Lower lobe of right lung (tissue), 2 donors: ENCODE results near the gene IREB2. TPM values are rescaled to one million over a fixed set of nuclear protein-coding genes. Genes with fewer than 3 reads are reported as not detected.
"Not testable (repeated sequence)": the region's sequence is repeated elsewhere in the genome, so short reads cannot be mapped to it uniquely, and the experiment has no call there.

Source experiments
- ATAC-seq, 2 donors: fragments of 200-7000 bp; cut with Tn5 transposase; one replicate each; pipeline ENCODE4 v1.9.1; 2020 to 2022; ENCODE audit warnings: mild to moderate bottlenecking in 2 of 2, moderate library complexity in 2 of 2
- DNase-seq: peaks from one replicate; pipeline ENCODE4 v3.0.0-alpha.2; 2020
- H3K27ac ChIP-seq: fragments of 200-600 bp; one replicate; pipeline ENCODE4 v1.8.0; 2022
- H3K27me3 ChIP-seq: fragments of 200-600 bp; one replicate; pipeline ENCODE4 v1.8.0; 2022; ENCODE audit warnings: low read depth
- H3K36me3 ChIP-seq: fragments of 200-600 bp; one replicate; pipeline ENCODE4 v1.8.0; 2022; ENCODE audit warnings: mild to moderate bottlenecking
- H3K4me1 ChIP-seq: fragments of 200-600 bp; one replicate; pipeline ENCODE4 v1.8.0; 2022
- H3K4me3 ChIP-seq: fragments of 200-600 bp; one replicate; pipeline ENCODE4 v1.8.0; 2022; ENCODE audit warnings: mild to moderate bottlenecking
- H3K9me3 ChIP-seq: fragments of 200-600 bp; one replicate; pipeline ENCODE4 v1.8.0; 2022
- intact Hi-C: fragments of 100-400 bp; cut with DNase I; formaldehyde crosslinking; loops from one replicate; pipeline ENCODE4 v1.11.0; 2022
- total RNA-seq: library from RNA; stranded (reverse); fragmentation: NEBNext Ultra II Directional; extraction: Animal tissue kit (Norgen Biotek cat#: 25700); gene quantifications from one replicate; pipeline ENCODE4 v1.2.1, GENCODE V29; 2021
- TF ChIP-seq, protein P1 (sequence below): fragments of 200-600 bp; IDR thresholded peaks from one replicate; pipeline ENCODE4 v1.8.0; 2022; ENCODE audit warnings: antibody characterized with exemption, mild to moderate bottlenecking
- donor health status: DM: no; HTN: yes; CAD: no; lungs with severe emphysema.

The IREB2 gene
- total RNA-seq, 1 donor from 2014 or later = 56.4 TPM

DNA sequence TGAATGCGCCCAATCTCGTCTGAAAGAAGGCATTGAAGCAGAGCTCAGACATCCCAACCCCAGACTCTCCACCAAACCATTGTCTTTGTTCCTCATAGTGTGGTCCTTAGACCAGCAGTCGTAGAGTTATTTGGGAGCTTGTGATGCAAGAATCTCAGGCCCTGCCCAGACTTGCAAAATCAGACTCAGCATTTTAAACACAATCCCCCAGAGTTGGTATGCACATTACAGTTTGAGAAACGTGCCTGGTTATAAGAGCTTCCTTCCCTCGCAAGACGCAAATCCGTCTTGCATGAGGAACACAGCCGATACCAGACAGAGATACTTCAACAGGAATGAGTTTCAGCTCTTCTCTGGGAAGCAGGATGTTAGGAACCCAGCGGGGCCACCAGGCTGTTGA lies 38.9 kb upstream of the IREB2 start:
- peaks cover 8% of the 10 kb centered on the region for H3K4me1 ChIP-seq
- ATAC-seq (peak in 1 of 2 donors; percentile 7), DNase-seq (no peak)
- no peaks in the 10 kb centered on the region for H3K9me3 ChIP-seq
- no peaks in the 10 kb centered on the region for H3K27me3 ChIP-seq
- no peaks in the 10 kb centered on the region for H3K36me3 ChIP-seq
- intact Hi-C loops = no loop called here
- no peak overlapping the region for H3K4me3 ChIP-seq
- TF ChIP-seq, protein P1, sequence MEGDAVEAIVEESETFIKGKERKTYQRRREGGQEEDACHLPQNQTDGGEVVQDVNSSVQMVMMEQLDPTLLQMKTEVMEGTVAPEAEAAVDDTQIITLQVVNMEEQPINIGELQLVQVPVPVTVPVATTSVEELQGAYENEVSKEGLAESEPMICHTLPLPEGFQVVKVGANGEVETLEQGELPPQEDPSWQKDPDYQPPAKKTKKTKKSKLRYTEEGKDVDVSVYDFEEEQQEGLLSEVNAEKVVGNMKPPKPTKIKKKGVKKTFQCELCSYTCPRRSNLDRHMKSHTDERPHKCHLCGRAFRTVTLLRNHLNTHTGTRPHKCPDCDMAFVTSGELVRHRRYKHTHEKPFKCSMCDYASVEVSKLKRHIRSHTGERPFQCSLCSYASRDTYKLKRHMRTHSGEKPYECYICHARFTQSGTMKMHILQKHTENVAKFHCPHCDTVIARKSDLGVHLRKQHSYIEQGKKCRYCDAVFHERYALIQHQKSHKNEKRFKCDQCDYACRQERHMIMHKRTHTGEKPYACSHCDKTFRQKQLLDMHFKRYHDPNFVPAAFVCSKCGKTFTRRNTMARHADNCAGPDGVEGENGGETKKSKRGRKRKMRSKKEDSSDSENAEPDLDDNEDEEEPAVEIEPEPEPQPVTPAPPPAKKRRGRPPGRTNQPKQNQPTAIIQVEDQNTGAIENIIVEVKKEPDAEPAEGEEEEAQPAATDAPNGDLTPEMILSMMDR = no peak
- H3K27ac ChIP-seq = no peak overlapping the region

DNA sequence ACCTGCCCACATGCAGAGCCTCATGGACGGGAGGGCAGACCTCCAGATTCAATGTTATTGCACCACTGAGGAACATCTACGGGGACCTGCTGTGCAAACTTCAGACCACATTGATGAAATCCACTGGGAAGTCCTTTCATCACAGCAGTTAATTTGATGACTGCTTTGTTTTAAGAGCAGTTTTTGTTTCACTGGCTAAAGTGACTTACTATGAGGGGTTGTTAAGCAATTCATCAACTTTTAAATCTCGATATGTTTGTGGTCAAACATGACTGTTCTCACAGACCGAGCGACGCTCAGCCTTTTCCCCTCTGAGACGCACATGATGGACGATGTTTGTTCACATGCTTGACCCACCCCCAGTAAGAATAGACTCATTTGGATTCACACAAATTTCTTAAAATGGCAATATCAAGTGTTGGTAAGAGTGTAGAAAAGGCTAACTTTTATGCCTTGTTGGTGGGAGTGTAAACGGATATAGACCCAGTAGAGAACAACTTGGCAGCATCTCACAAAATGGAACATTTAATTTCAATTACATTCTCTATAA lies 35.9 kb upstream of the IREB2 start:
- H3K36me3 ChIP-seq = no peaks in the 10 kb centered on the region
- ATAC-seq (no peak), DNase-seq (no peak)
- H3K27me3 ChIP-seq = peaks cover 9% of the 10 kb centered on the region
- H3K4me1 ChIP-seq = peaks cover 2% of the 10 kb centered on the region
- no peak overlapping the region for H3K4me3 ChIP-seq
- H3K9me3 ChIP-seq = no peaks in the 10 kb centered on the region
- H3K27ac ChIP-seq = no peak overlapping the region
- TF ChIP-seq, protein P1 = no peak
- intact Hi-C loops = no loop called here

DNA sequence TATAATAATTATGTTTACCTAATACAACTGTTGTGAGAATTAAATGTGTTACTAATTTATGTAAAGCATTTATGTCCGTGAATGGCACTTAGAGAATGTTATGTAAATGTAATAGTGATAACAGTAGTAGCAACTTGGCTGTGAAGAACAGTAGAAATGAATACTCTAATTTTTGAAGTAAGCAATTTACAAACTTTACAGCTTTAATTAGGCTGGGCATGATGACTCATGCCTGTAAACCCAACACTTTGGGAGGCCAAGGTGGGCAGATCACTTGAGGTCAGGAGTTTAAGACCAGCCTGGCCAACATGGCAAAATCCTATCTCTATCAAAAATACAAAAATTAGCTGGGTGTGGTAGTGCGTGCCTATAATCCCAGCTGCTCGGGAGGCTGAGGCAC lies 33.9 kb upstream of the IREB2 start:
- ATAC-seq = no peak
- TF ChIP-seq, protein P1 = no peak
- no peak for DNase-seq
- Histone ChIP-seq H3K4me1 (no peaks in the 10 kb centered on the region), H3K36me3 (no peaks in the 10 kb centered on the region), H3K27ac (no peak overlapping the region), H3K27me3 (peaks cover 9% of the 10 kb centered on the region), H3K4me3 (no peak overlapping the region), H3K9me3 (no peaks in the 10 kb centered on the region)
- intact Hi-C loops = no loop called here

DNA sequence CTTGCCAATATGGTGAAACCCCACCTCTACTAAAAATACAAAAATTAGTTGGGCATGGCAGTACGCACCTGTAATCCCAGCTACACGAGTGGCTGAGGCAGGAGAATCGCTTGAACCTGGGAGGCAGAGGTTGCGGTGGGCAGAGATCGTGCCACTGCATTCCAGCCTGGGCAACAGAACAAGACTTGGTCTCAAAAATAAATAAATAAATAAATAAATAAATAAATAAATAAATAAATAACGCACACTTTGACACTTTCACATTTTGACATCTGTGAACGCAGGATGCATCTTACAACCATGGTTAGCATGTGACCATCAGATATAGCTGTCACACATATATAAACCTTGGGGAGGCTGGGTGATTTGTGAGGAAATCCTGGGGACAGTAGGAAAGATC lies 33.2 kb upstream of the IREB2 start:
- intact Hi-C loops = not testable (repeated sequence)

DNA sequence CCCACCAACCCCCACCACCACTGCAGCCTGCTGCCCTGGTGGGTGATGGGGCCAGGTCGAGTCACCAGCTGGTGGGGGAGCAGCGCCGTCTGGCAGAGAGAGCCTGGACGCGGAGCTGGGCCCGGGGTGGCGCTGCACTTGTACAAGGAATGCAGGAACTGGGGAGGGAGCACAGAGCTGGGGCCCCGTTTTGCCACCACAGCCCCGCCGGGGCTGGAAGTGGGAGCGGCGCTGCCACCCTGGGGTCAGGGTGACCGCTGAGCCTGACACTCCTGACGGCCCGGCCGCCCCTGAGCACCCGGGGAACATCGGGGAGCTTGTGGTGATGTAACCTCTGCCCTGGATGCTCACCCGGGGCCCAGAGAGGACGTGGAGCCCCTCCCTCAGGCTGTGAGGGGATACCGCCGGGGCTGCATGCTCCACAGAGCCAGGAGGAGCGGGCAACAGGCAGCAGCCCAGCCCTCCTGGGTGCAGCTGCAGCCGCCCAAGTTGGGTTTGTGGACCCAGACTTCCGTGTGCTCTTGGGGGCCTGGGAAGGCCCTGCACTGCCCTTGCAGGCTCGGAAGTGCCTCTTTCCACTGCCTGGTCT lies 32.6 kb upstream of the IREB2 start:
- Histone ChIP-seq H3K9me3 (no peaks in the 10 kb centered on the region), H3K36me3 (no peaks in the 10 kb centered on the region), H3K4me3 (no peak overlapping the region), H3K27me3 (peaks cover 9% of the 10 kb centered on the region), H3K4me1 (no peaks in the 10 kb centered on the region), H3K27ac (no peak overlapping the region)
- ATAC-seq = peak in 1 of 2 donors; percentile 21
- no peak for DNase-seq
- intact Hi-C loops = no loop called here
- TF ChIP-seq, protein P1 = no peak

More for the DNA sequence above, 33.2 kb upstream of the IREB2 start:
- ATAC-seq, H3K4me3 ChIP-seq, H3K9me3 ChIP-seq, H3K27ac ChIP-seq, H3K36me3 ChIP-seq, H3K4me1 ChIP-seq, DNase-seq, H3K27me3 ChIP-seq: not testable (repeated sequence)

DNA sequence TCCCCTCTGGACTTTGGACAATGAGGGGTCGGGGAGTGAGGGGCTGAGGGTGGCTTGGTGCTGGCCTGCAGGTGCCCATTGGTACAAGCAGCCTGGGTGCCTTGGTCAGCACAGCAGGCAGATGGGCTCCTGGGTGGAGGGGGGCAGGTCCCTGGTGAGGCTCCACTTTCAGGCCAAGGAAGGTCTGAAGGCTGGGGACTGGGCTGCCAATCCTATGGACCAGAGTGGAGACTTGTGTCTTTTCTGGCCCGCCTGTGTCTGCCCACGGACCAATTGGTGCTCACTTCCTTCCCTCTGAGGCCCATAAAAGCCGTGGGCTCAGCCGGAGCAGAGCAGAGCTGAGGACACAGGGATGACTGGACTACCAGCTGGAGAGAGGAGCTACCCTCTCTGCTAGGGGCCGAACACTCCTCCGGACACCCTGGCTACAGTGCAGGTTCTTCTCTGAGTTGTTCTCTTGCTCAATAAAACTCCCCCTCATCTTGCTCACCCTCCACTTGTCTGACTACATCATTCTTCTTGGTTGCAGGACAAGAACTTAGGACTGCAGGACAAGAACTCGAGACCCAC lies 31.9 kb upstream of the IREB2 start:
- intact Hi-C loops = no loop called here
- DNase-seq (no peak), ATAC-seq (no peak)
- no peaks in the 10 kb centered on the region for H3K36me3 ChIP-seq
- H3K9me3 ChIP-seq = no peaks in the 10 kb centered on the region
- no peak overlapping the region for H3K27ac ChIP-seq
- H3K4me1 ChIP-seq = no peaks in the 10 kb centered on the region
- TF ChIP-seq, protein P1 = no peak
- peaks cover 9% of the 10 kb centered on the region for H3K27me3 ChIP-seq
- no peak overlapping the region for H3K4me3 ChIP-seq
